AG09319 (cell line): ENCODE results near the gene OSBPL8.

Experiments
- DNase-seq: peaks from one replicate; pipeline ENCODE4 v3.0.0-alpha.2; 2010; ENCODE audit warnings: low read depth; ENCODE audit errors: extremely low read depth
- TF ChIP-seq, protein P1 (sequence below): IDR thresholded peaks from 2 replicates; pipeline ENCODE4 v1.5.1; 2011; ENCODE audit warnings: low read depth, mild to moderate bottlenecking, inconsistent platforms, low read length, moderate library complexity

OSBPL8 gene

DNA sequence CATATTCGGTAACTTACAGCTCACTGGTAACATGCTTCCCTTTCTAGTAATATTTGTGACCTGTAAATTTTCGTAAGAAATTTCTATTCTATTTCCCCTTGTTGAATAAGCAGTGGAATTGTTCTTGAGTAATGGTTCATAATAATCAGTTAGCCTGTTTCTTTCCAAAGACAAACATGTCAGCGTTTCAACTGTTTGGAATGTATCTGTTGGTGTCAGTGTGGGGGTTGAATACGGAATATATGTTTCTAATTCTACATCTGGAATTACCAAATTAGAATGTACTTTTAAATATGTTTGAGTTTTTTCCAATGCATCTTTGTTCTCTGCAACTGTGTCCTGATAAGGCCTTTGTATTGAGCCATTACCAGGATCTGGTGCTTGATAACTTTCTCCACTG, 213.3 kb downstream of the OSBPL8 start:
- no peak for DNase-seq
- TF ChIP-seq, protein P1, sequence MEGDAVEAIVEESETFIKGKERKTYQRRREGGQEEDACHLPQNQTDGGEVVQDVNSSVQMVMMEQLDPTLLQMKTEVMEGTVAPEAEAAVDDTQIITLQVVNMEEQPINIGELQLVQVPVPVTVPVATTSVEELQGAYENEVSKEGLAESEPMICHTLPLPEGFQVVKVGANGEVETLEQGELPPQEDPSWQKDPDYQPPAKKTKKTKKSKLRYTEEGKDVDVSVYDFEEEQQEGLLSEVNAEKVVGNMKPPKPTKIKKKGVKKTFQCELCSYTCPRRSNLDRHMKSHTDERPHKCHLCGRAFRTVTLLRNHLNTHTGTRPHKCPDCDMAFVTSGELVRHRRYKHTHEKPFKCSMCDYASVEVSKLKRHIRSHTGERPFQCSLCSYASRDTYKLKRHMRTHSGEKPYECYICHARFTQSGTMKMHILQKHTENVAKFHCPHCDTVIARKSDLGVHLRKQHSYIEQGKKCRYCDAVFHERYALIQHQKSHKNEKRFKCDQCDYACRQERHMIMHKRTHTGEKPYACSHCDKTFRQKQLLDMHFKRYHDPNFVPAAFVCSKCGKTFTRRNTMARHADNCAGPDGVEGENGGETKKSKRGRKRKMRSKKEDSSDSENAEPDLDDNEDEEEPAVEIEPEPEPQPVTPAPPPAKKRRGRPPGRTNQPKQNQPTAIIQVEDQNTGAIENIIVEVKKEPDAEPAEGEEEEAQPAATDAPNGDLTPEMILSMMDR: no peak

DNA sequence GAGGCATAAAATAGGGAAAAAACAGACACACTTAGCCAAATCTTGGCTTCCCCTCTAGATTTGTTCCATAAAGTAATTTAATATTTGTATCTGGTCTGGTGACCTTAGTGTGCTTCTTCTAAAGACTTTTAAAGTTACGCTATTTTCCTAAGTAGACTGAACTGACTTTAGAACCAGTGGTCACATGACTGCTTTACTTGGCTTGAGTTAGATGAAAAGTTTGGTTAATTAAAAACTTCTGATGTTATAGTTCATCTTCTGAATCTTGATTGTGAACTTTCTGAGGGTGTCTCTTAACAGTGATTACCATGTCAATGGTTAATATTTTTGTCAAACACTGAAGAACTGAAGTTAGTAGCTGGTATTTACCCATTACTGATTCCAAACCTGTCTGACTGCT, 214.0 kb downstream of the OSBPL8 start:
- TF ChIP-seq, protein P1: no peak
- no peak for DNase-seq

DNA sequence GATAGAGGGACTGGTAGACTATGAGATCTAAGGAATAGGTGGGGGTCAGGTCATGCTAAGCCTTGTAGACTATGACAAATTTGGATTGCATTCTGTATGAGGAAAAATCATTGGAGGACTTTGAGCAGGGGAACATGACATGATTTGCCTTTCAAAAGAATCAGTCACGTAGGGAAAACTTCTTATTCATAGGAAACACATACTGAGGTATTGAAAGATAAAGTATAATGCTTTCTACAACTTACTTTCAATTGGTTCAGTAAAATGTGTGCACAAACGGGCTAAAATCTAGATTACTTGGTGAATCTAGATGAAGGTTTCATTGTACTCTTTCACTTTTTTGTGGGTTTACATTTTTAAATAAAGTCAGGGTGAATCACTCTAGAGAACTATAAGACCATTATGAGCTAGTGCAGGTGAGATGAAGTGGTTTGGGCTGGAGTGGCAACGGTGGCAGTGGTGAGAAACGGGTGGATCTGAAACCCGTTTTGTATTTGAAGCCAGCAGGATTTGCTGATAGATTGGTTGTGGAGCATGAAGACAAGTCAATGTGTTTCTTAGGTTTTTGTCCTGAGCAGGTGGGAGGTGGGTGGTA, 218.0 kb downstream of the OSBPL8 start:
- TF ChIP-seq, protein P1: no peak
- DNase-seq: no peak

DNA sequence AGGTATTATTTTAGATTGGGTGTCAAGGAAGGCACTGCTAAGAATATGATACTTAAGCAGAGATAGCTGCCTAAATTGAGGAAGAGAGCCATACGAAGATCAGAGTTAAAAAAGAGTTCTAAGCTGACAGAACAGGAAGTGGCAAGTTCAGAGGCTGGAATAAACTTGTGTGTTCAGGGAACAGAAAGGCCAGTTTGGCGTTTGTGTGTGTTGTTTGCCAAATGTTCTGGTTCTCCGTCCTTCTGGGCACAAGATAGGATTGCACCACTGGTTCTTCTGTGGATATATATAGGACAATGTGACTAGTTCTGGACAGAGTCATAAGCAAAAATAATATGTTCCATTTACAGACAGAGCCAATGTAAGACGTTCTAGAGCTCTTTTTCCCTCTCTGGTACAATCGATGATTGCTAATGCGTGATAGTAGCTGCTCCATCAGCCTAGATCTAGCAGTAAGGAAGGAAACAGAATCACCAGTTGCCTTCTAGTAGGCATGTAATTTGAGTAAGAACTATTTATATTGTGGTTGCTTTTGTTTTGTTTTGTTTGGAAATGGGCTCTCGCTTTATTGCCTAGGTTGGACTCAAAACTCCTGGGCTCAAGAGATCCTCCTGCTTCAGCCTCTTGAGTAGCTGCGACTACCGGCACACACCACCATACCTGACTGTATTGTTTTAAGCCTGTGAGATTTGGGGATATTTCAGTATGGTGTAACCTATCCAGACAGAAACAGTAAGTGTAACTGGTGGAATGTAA, 218.7 kb downstream of the OSBPL8 start:
- TF ChIP-seq, protein P1: no peak
- no peak for DNase-seq

DNA sequence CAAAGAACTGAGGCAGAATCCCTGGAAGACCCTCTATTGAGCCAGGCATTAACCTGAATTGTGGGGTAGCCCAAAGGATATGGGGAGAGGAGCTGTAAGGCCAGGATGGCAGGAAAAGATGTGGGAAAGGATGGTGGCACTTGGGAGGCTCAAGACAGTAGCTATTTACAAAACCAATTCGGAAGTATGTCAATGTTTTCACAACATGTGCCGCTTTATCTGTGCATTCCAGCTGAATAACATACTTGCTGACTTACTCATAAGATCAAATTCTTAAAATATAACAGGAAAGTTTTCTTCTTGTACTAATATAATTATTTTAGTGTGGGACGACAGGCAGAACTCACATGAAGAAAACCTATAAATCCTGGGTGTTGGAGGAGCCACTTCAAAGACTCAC, 222.0 kb downstream of the OSBPL8 start:
- TF ChIP-seq, protein P1: no peak
- DNase-seq: no peak

DNA sequence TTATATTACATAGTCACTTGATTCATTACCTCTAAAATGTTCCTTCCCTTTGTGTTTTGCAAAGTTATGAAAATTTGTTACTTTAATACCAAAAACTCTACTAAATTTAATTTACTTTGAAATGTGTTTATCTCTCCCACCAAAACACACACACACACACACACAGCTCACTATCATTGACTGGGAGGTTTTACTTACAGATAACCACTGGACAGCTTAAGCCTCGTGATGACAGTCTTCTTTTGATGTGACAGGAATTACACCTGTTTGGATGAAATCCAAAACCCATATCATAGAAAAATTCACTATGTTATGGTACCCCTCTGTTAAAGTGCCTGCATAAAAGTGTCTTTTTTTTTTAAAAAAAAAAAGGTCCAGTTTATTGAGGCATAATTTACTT, 227.0 kb downstream of the OSBPL8 start:
- TF ChIP-seq, protein P1: no peak
- no peak for DNase-seq

DNA sequence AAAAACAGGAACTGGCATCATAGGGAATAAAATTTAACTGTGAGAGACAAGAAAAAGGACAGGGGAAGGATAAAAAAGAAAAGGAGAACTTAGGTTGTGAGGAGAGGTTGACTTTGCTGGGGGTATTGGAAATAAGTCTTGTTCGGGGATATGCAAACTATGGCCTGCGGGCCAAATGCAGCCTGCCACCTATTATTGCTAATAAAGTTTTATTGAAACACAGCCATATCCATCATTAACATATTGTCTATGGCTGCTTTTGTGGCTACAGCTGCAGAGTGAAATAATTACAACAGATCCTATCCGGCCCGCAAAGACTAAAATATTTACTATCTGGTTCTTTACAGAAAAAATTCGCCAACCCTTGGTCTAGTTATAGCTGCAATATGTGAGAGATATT, 230.0 kb downstream of the OSBPL8 start:
- DNase-seq: no peak
- TF ChIP-seq, protein P1: no peak
